Activated CD4-positive, alpha-beta T cell treated with anti-CD3 and anti-CD28 coated beads for 48 hours (primary cell): ENCODE results near the gene KRTAP24-1.

Source experiments
- DNase-seq: peaks from one replicate; pipeline ENCODE4 v3.0.0-alpha.2; 2020

Gene KRTAP24-1

DNA sequence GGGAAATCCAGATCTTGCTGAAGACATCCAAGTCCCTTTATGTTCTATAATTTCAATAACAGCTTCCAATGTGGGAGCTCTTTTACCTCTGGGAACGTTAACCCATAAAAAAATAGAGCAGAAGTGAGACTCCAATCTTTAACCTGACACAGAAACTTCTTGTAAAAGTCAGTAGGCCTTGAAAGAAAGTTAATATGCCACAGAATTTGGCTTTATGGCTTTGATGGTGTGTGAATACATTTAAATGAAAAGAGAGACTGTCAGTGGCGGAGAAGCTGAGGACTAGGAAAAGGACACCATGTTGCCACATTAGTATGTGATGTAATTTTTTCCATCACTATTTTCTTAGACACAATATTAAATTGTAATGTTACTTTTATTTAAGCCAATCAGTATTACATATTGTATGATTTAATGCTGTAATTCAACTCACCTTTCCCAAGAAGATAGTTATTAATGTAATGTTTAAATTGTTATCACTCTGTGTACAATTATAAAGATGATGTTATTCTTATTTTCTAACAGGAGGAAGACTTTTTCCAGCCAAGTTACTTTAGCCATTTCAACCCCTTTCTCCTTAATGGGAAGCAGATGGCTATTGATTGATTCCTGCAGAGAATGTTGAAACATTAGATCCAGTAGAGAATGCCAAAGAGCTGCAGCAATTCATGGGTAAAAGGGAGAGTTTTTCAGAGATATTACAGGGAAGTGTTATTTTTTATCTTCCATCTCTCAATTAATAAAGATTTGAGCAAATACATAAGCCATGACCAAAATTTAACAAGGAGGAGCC is 49.3 kb downstream of the KRTAP24-1 start:
- no peak for DNase-seq

DNA sequence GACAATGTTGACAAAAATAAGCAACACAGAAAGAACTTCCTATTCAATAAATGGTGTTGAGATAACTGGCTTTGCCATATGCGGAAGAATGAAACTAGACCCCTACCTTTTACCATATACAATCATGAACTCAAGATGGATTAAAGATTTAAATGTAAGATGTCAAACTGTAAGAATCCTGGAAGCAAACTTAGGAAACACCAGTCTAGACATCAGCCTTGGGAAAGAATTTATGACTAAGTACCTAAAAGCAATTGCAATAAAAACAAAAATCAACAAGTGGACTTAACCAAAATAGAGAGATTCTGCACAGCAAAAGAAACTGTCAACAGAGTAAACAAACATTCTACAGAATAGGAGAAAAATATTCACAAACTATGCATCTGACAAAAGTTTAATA is 50.7 kb downstream of the KRTAP24-1 start:
- DNase-seq = no peak
